ENCODE results near the gene RBFOX2.
"Not testable (repeated sequence)": the region's sequence is repeated elsewhere in the genome, so short reads cannot be mapped to it uniquely, and the experiment has no call there.

RBFOX2 gene

GRCh38 chr22:35808377-35808776, 220.2 kb downstream of the RBFOX2 start:
- H3K9ac ChIP-seq (ENCODE audit: low read depth, low read length): no peak overlapping the region
- H3K36me3 ChIP-seq (ENCODE audit: insufficient read depth, low read length): peaks cover 8% of the 10 kb centered on the region
- H3K4me1 ChIP-seq (ENCODE audit: insufficient read depth, low read length): no peaks in the 10 kb centered on the region
- no peaks in the 10 kb centered on the region for H3K9me3 ChIP-seq (ENCODE audit: control insufficient read depth, insufficient read depth, low read length)

GRCh38 chr22:35806668-35807067, 222.0 kb downstream of the RBFOX2 start:
- not testable (repeated sequence) for H3K9ac ChIP-seq (ENCODE audit: low read depth, low read length); H3K4me1 ChIP-seq (ENCODE audit: insufficient read depth, low read length); H3K36me3 ChIP-seq (ENCODE audit: insufficient read depth, low read length); H3K9me3 ChIP-seq (ENCODE audit: control insufficient read depth, insufficient read depth, low read length)

- Histone ChIP-seq H3K9me3 (ENCODE audit: control insufficient read depth, insufficient read depth, low read length) (no peaks in the 10 kb centered on the region), H3K9ac (ENCODE audit: low read depth, low read length) (no peak overlapping the region), H3K4me1 (ENCODE audit: insufficient read depth, low read length) (no peaks in the 10 kb centered on the region), H3K36me3 (ENCODE audit: insufficient read depth, low read length) (peaks cover 8% of the 10 kb centered on the region)
Measured at GRCh38 chr22:35805466-35805865, 223.2 kb downstream of the RBFOX2 start.

GRCh38 chr22:35804421-35804820, 224.2 kb downstream of the RBFOX2 start:
- Histone ChIP-seq H3K9ac (ENCODE audit: low read depth, low read length) (no peak overlapping the region), H3K4me1 (ENCODE audit: insufficient read depth, low read length) (no peaks in the 10 kb centered on the region), H3K9me3 (ENCODE audit: control insufficient read depth, insufficient read depth, low read length) (no peaks in the 10 kb centered on the region), H3K36me3 (ENCODE audit: insufficient read depth, low read length) (peaks cover 3% of the 10 kb centered on the region; the same call in 1 of the 2 replicates)

GRCh38 chr22:35802885-35803284, 225.7 kb downstream of the RBFOX2 start:
- Histone ChIP-seq H3K9ac (ENCODE audit: low read depth, low read length) (no peak overlapping the region), H3K9me3 (ENCODE audit: control insufficient read depth, insufficient read depth, low read length) (no peaks in the 10 kb centered on the region), H3K36me3 (ENCODE audit: insufficient read depth, low read length) (no peaks in the 10 kb centered on the region), H3K4me1 (ENCODE audit: insufficient read depth, low read length) (no peaks in the 10 kb centered on the region)

- not testable (repeated sequence) for H3K36me3 ChIP-seq (ENCODE audit: insufficient read depth, low read length); H3K4me1 ChIP-seq (ENCODE audit: insufficient read depth, low read length); H3K9me3 ChIP-seq (ENCODE audit: control insufficient read depth, insufficient read depth, low read length); H3K9ac ChIP-seq (ENCODE audit: low read depth, low read length)
Measured at GRCh38 chr22:35801301-35801700, 227.3 kb downstream of the RBFOX2 start.

GRCh38 chr22:35799150-35799549, 229.5 kb downstream of the RBFOX2 start:
- no peaks in the 10 kb centered on the region for H3K9me3 ChIP-seq (ENCODE audit: control insufficient read depth, insufficient read depth, low read length)
- 0 out of 2 replicates have a peak, but pooled peaks cover 2% of the 10 kb centered on the region for H3K36me3 ChIP-seq (ENCODE audit: insufficient read depth, low read length)
- H3K4me1 ChIP-seq (ENCODE audit: insufficient read depth, low read length): no peaks in the 10 kb centered on the region
- no peak overlapping the region for H3K9ac ChIP-seq (ENCODE audit: low read depth, low read length)

GRCh38 chr22:35797411-35797810, 231.2 kb downstream of the RBFOX2 start:
- Histone ChIP-seq H3K9ac (ENCODE audit: low read depth, low read length) (no peak overlapping the region), H3K9me3 (ENCODE audit: control insufficient read depth, insufficient read depth, low read length) (no peaks in the 10 kb centered on the region), H3K36me3 (ENCODE audit: insufficient read depth, low read length) (0 out of 2 replicates have a peak, but pooled peaks cover 2% of the 10 kb centered on the region), H3K4me1 (ENCODE audit: insufficient read depth, low read length) (no peaks in the 10 kb centered on the region)

GRCh38 chr22:35795476-35795875, 233.1 kb downstream of the RBFOX2 start:
- Histone ChIP-seq H3K4me1 (ENCODE audit: insufficient read depth, low read length) (no peaks in the 10 kb centered on the region), H3K36me3 (ENCODE audit: insufficient read depth, low read length) (0 out of 2 replicates have a peak, but pooled peaks cover 2% of the 10 kb centered on the region), H3K9ac (ENCODE audit: low read depth, low read length) (no peak overlapping the region), H3K9me3 (ENCODE audit: control insufficient read depth, insufficient read depth, low read length) (no peaks in the 10 kb centered on the region)

- Histone ChIP-seq H3K9ac (ENCODE audit: low read depth, low read length) (no peak overlapping the region), H3K4me1 (ENCODE audit: insufficient read depth, low read length) (no peaks in the 10 kb centered on the region), H3K9me3 (ENCODE audit: control insufficient read depth, insufficient read depth, low read length) (no peaks in the 10 kb centered on the region), H3K36me3 (ENCODE audit: insufficient read depth, low read length) (0 out of 2 replicates have a peak, but pooled peaks cover 2% of the 10 kb centered on the region)
Measured at GRCh38 chr22:35792506-35792905, 236.1 kb downstream of the RBFOX2 start.

GRCh38 chr22:35791788-35792187, 236.8 kb downstream of the RBFOX2 start:
- H3K9ac ChIP-seq (ENCODE audit: low read depth, low read length); H3K4me1 ChIP-seq (ENCODE audit: insufficient read depth, low read length); H3K36me3 ChIP-seq (ENCODE audit: insufficient read depth, low read length); H3K9me3 ChIP-seq (ENCODE audit: control insufficient read depth, insufficient read depth, low read length): not testable (repeated sequence)

- Histone ChIP-seq H3K4me1 (ENCODE audit: insufficient read depth, low read length) (peaks cover 17% of the 10 kb centered on the region; the same call in 1 of the 2 replicates), H3K9ac (ENCODE audit: low read depth, low read length) (no peak overlapping the region), H3K9me3 (ENCODE audit: control insufficient read depth, insufficient read depth, low read length) (no peaks in the 10 kb centered on the region), H3K36me3 (ENCODE audit: insufficient read depth, low read length) (no peaks in the 10 kb centered on the region)
Measured at GRCh38 chr22:35785181-35785923, 243.3 kb downstream of the RBFOX2 start.

- no peaks in the 10 kb centered on the region for H3K36me3 ChIP-seq (ENCODE audit: insufficient read depth, low read length)
- H3K4me1 ChIP-seq (ENCODE audit: insufficient read depth, low read length): peaks cover 17% of the 10 kb centered on the region; the same call in 1 of the 2 replicates
- H3K9me3 ChIP-seq (ENCODE audit: control insufficient read depth, insufficient read depth, low read length): no peaks in the 10 kb centered on the region
- H3K9ac ChIP-seq (ENCODE audit: low read depth, low read length): no peak overlapping the region
Measured at GRCh38 chr22:35784633-35785032, 244.0 kb downstream of the RBFOX2 start.

- H3K9me3 ChIP-seq (ENCODE audit: control insufficient read depth, insufficient read depth, low read length): no peaks in the 10 kb centered on the region
- H3K4me1 ChIP-seq (ENCODE audit: insufficient read depth, low read length): peaks cover 17% of the 10 kb centered on the region; the same call in 1 of the 2 replicates
- no peak overlapping the region for H3K9ac ChIP-seq (ENCODE audit: low read depth, low read length)
- H3K36me3 ChIP-seq (ENCODE audit: insufficient read depth, low read length): no peaks in the 10 kb centered on the region
Measured at GRCh38 chr22:35783943-35784614, 244.5 kb downstream of the RBFOX2 start.

- Histone ChIP-seq H3K9ac (ENCODE audit: low read depth, low read length) (no peak overlapping the region), H3K4me1 (ENCODE audit: insufficient read depth, low read length) (peaks cover 21% of the 10 kb centered on the region), H3K36me3 (ENCODE audit: insufficient read depth, low read length) (no peaks in the 10 kb centered on the region), H3K9me3 (ENCODE audit: control insufficient read depth, insufficient read depth, low read length) (no peaks in the 10 kb centered on the region)
Measured at GRCh38 chr22:35782504-35782903, 246.1 kb downstream of the RBFOX2 start.
